SK-N-SH treated with all-trans-retinoic acid at 6 μM for 48 hours (cell line): ENCODE measurements around the gene ARPC1B.

Source experiments
- CSDC2 ChIP-seq: fragments of 250-450 bp; sonication (Bioruptor Pico); IDR thresholded peaks from 2 replicates; pipeline ENCODE4 v1.5.0; 2020; ENCODE audit warnings: mild to moderate bottlenecking, moderate library complexity
- RARB ChIP-seq: fragments of 250-450 bp; sonication (Bioruptor Pico); IDR thresholded peaks from 2 replicates; pipeline ENCODE4 v1.8.0; 2021; ENCODE audit warnings: mild to moderate bottlenecking, moderate library complexity
- ZC3H10 ChIP-seq: fragments of 250-450 bp; sonication (Bioruptor Pico); IDR thresholded peaks from 2 replicates; pipeline ENCODE4 v1.5.1; 2021; ENCODE audit warnings: mild to moderate bottlenecking, moderate library complexity
- ZFP30 ChIP-seq: fragments of 450-650 bp; formaldehyde crosslinking; IDR thresholded peaks from 2 replicates; pipeline ENCODE4 v1.5.0; 2022; ENCODE audit warnings: mild to moderate bottlenecking, moderate library complexity
- TF ChIP-seq, protein P1 (sequence below): fragments of 250-450 bp; sonication (Bioruptor Pico); IDR thresholded peaks from 2 replicates; pipeline ENCODE4 v1.8.0; 2020; ENCODE audit warnings: mild to moderate bottlenecking, moderate library complexity, borderline replicate concordance

- no peak for TF ChIP-seq CSDC2 (CRISPR knock-in tag)
- TF ChIP-seq, protein P1, sequence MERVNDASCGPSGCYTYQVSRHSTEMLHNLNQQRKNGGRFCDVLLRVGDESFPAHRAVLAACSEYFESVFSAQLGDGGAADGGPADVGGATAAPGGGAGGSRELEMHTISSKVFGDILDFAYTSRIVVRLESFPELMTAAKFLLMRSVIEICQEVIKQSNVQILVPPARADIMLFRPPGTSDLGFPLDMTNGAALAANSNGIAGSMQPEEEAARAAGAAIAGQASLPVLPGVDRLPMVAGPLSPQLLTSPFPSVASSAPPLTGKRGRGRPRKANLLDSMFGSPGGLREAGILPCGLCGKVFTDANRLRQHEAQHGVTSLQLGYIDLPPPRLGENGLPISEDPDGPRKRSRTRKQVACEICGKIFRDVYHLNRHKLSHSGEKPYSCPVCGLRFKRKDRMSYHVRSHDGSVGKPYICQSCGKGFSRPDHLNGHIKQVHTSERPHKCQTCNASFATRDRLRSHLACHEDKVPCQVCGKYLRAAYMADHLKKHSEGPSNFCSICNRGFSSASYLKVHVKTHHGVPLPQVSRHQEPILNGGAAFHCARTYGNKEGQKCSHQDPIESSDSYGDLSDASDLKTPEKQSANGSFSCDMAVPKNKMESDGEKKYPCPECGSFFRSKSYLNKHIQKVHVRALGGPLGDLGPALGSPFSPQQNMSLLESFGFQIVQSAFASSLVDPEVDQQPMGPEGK (CRISPR knock-in tag), result no peak
- TF ChIP-seq ZC3H10 (CRISPR knock-in tag), result no peak
- TF ChIP-seq ZFP30, result no peak
- no peak for TF ChIP-seq RARB (CRISPR knock-in tag)
Measured at GRCh38 chr7:99406557-99406956, 32.0 kb downstream of the ARPC1B start.
